ENCODE results near the gene PTPN1. TPM values are rescaled to one million over a fixed set of nuclear protein-coding genes. Genes with fewer than 3 reads are reported as not detected.
"Not testable (repeated sequence)": the region's sequence is repeated elsewhere in the genome, so short reads cannot be mapped to it uniquely, and the experiment has no call there.

Gene PTPN1
- total RNA-seq, 1 donor from 2014 or later = 47.5 TPM

DNA sequence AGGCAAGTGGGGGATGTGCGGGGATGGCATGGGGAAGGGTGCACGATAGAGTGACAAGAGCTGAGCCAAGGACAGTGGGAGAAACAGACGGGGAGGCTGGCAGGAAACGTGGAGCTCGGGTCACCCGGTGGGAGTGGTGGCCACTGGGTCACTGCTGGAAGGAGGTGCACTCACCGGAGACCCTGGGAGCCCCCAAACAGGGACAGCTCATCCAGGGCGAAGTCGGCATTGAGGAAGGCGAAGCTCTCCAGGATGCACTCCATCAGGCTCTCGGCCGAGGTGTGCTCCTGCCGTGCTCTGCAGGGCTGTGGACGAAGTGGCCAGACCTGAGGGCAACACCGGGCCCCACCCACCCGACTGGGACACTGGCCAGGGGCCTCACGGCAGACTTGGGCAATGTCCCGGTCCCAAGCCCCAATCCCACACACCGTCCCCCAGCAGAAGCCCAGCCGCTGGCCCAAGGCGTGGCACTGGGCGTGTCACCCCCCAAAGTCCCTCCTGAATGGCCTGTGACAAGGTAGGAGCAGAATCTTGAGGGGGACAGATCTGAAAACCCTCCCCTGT, 87.3 kb downstream of the PTPN1 start:
- TF ChIP-seq, protein P1, sequence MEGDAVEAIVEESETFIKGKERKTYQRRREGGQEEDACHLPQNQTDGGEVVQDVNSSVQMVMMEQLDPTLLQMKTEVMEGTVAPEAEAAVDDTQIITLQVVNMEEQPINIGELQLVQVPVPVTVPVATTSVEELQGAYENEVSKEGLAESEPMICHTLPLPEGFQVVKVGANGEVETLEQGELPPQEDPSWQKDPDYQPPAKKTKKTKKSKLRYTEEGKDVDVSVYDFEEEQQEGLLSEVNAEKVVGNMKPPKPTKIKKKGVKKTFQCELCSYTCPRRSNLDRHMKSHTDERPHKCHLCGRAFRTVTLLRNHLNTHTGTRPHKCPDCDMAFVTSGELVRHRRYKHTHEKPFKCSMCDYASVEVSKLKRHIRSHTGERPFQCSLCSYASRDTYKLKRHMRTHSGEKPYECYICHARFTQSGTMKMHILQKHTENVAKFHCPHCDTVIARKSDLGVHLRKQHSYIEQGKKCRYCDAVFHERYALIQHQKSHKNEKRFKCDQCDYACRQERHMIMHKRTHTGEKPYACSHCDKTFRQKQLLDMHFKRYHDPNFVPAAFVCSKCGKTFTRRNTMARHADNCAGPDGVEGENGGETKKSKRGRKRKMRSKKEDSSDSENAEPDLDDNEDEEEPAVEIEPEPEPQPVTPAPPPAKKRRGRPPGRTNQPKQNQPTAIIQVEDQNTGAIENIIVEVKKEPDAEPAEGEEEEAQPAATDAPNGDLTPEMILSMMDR (IDR thresholded peaks at IDR 0.05; ENCODE audit: partially characterized antibody, unreplicated experiment) = no peak
- Mint-ChIP-seq H3K27me3 (ENCODE audit: unreplicated experiment) (no peaks in the 10 kb centered on the region), H3K4me1 (ENCODE audit: low read depth, unreplicated experiment) (no peaks in the 10 kb centered on the region), H3K9me3 (ENCODE audit: unreplicated experiment) (peaks cover 5% of the 10 kb centered on the region), H3K27ac (ENCODE audit: unreplicated experiment) (no peak overlapping the region), H3K36me3 (ENCODE audit: unreplicated experiment) (no peaks in the 10 kb centered on the region), H3K4me3 (ENCODE audit: unreplicated experiment) (no peak overlapping the region)
- DNase-seq = no peak

DNA sequence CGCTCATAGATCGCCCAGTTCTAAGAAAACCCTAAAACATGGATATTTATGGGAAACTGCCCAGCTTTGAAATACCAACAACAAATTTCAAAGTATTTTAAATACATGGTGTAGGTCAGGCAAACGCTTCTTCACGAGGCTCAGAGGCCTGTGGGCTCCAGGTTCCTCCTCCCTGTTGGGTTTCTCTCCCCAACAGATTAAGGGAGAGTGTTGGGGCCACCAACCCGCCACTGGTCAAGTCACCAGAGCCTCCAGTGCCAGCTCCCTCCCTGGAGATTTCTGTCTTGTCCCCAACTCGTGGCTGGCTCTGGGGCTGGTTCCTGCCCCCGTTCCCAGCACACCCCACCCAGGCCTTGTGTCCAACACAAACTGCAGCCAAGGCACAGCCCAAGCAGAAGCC, 87.9 kb downstream of the PTPN1 start:
- Mint-ChIP-seq H3K36me3 (ENCODE audit: unreplicated experiment) (no peaks in the 10 kb centered on the region), H3K9me3 (ENCODE audit: unreplicated experiment) (peaks cover 5% of the 10 kb centered on the region), H3K4me3 (ENCODE audit: unreplicated experiment) (no peak overlapping the region), H3K27me3 (ENCODE audit: unreplicated experiment) (no peaks in the 10 kb centered on the region), H3K4me1 (ENCODE audit: low read depth, unreplicated experiment) (no peaks in the 10 kb centered on the region), H3K27ac (ENCODE audit: unreplicated experiment) (no peak overlapping the region)
- TF ChIP-seq, protein P1 (IDR thresholded peaks at IDR 0.05; ENCODE audit: partially characterized antibody, unreplicated experiment) = no peak
- no peak for DNase-seq

DNA sequence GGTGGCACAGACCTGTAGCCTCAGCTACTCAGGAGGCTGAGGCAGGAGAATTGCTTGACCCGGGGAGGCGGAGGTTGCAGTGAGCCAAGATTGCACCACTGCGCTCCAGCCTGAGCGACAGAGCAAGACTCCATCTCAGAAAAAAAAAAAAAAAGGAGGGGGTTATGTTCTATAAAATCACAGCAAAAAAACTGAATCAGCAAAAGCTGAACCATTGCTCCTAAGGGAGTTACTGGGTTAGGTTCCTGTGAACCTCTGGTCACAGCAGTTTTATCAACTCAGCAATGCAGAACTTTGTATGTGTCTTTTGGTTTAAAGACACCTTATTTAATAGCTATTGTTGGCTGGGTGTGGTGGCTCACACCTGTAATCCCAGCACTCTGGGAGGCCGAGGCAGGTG, 88.6 kb downstream of the PTPN1 start:
- not testable (repeated sequence) for H3K4me3 Mint-ChIP-seq (ENCODE audit: unreplicated experiment); H3K4me1 Mint-ChIP-seq (ENCODE audit: low read depth, unreplicated experiment); DNase-seq; H3K9me3 Mint-ChIP-seq (ENCODE audit: unreplicated experiment); H3K36me3 Mint-ChIP-seq (ENCODE audit: unreplicated experiment); H3K27me3 Mint-ChIP-seq (ENCODE audit: unreplicated experiment); H3K27ac Mint-ChIP-seq (ENCODE audit: unreplicated experiment)

DNA sequence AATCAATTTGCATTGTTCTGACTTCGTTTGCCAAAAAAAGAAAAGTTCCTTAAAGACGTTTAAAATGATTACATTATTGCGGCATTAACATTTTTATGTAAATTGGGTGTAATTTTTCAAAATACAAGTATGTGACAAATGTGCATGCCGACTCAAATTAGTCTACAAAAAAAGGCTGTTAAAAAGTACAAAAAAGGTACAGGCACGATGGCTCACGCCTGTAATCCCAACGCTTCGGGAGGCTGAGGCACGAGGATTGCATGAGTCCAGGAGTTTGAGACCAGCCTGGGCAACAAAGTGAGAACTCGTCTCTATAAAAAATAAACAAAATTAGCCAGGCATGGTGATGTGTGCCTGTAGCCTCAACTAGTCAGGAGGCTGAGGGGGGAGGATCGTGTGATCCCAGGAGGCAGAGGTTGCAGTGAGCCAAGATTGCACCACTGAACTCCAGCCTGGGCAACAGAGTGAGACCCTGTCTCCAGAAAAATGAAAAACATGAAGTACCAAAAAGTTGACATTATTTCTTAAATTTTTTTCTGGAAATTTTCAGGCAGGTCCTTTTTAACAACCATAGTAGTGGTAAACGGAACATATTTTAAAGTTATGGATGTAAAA, 90.2 kb downstream of the PTPN1 start:
- peaks cover 3% of the 10 kb centered on the region for H3K9me3 Mint-ChIP-seq (ENCODE audit: unreplicated experiment)
- H3K36me3 Mint-ChIP-seq (ENCODE audit: unreplicated experiment) = no peaks in the 10 kb centered on the region
- H3K27me3 Mint-ChIP-seq (ENCODE audit: unreplicated experiment) = no peaks in the 10 kb centered on the region
- no peak overlapping the region for H3K4me3 Mint-ChIP-seq (ENCODE audit: unreplicated experiment)
- no peak for DNase-seq
- no peaks in the 10 kb centered on the region for H3K4me1 Mint-ChIP-seq (ENCODE audit: low read depth, unreplicated experiment)
- TF ChIP-seq, protein P1 (IDR thresholded peaks at IDR 0.05; ENCODE audit: partially characterized antibody, unreplicated experiment) = no peak
- H3K27ac Mint-ChIP-seq (ENCODE audit: unreplicated experiment) = no peak overlapping the region

DNA sequence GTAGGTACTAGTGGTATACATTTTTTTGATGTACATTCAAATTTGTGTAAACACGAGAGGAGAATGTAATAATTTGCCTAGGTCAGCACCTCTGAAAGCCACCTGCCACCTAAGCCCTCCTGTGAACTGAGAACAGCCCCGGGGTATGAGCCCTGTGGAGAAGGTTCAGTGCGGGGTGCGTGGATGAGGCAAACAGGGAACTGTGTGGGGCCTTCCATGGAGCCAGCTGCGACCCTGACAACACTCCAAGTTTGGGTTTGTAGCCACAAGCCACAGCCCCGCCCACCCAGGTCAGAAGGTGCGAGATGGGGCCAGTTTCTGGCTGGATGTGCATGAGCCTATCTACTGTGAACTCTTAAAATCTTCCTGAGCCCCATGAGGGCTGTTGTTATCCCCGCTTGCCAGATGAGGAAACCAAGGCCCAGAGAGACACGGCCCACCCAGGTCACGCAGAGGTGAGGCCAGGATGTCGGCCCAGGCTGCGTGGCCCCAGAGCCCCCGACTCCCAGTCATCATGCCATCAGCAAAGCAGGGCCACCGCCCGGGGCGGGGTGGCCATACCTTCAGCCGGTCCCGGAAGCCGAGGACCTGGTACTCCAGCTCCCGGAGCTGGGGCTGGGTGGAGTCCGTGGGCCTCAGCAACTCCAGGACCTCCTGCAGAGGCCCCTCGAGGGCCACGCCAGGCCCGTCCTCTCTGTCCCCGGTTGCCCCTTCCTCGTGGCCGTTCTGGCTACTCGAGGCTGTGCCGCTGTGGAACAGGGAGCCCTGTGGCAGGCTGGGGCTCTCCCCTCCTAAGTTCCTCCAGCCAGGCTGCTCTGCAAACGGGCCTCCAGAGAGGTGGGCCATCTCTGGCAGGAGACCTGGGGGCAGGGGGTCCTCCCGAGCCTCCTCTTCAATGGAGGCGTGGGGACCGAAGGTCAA, 91.6 kb downstream of the PTPN1 start:
- no peak for DNase-seq
- Mint-ChIP-seq H3K27me3 (ENCODE audit: unreplicated experiment) (no peaks in the 10 kb centered on the region), H3K36me3 (ENCODE audit: unreplicated experiment) (no peaks in the 10 kb centered on the region), H3K4me1 (ENCODE audit: low read depth, unreplicated experiment) (no peaks in the 10 kb centered on the region), H3K4me3 (ENCODE audit: unreplicated experiment) (no peak overlapping the region), H3K27ac (ENCODE audit: unreplicated experiment) (no peak overlapping the region), H3K9me3 (ENCODE audit: unreplicated experiment) (peaks cover 3% of the 10 kb centered on the region)
- TF ChIP-seq, protein P1 (IDR thresholded peaks at IDR 0.05; ENCODE audit: partially characterized antibody, unreplicated experiment) = no peak
